ENCODE results near the gene RAB7A. TPM values are rescaled to one million over a fixed set of nuclear protein-coding genes. Genes with fewer than 3 reads are reported as not detected.

RAB7A gene
- total RNA-seq, 1 experiment from 2014 or later: 233 TPM

DNA sequence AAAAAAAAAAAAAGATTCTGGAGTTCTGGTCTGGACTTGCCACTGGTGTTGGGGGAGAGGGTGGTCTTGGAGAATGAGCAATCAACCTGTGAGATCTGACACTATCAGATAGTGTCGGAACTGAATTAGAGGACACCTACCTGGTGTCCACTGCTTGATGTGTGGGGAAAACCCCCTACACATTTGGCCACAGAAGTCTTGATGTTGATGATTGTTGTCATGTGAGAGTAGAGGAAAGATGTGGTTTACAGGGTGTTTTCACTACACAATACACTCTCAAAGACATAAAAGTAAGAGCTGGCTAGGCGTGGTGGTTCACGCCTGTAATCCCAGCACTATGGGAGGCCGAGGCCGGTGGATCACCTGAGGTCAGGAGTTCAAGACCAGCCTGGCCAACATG lies 36.9 kb upstream of the RAB7A start (continued):
- TF ChIP-seq, protein P1, sequence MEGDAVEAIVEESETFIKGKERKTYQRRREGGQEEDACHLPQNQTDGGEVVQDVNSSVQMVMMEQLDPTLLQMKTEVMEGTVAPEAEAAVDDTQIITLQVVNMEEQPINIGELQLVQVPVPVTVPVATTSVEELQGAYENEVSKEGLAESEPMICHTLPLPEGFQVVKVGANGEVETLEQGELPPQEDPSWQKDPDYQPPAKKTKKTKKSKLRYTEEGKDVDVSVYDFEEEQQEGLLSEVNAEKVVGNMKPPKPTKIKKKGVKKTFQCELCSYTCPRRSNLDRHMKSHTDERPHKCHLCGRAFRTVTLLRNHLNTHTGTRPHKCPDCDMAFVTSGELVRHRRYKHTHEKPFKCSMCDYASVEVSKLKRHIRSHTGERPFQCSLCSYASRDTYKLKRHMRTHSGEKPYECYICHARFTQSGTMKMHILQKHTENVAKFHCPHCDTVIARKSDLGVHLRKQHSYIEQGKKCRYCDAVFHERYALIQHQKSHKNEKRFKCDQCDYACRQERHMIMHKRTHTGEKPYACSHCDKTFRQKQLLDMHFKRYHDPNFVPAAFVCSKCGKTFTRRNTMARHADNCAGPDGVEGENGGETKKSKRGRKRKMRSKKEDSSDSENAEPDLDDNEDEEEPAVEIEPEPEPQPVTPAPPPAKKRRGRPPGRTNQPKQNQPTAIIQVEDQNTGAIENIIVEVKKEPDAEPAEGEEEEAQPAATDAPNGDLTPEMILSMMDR (IDR thresholded peaks at IDR 0.05 in 2 of 3, conservative IDR thresholded peaks at IDR 0.05 in 1 of 3; ENCODE audit: borderline replicate concordance in 1 of 3, insufficient read depth in 1 of 3, low read depth in 2 of 3, low read length in 2 of 3): no peak
- TF ChIP-seq CEBPB (IDR thresholded peaks at IDR 0.05; ENCODE audit: low read depth) (no peak), JUND (IDR thresholded peaks at IDR 0.05) (no peak), TCF7L2 (IDR thresholded peaks at IDR 0.05; ENCODE audit: borderline replicate concordance, extremely low read depth, insufficient read depth, insufficient read length) (no peak), ZFX (IDR thresholded peaks at IDR 0.05) (no peak), EZH2 (IDR thresholded peaks at IDR 0.05) (no peak)

DNA sequence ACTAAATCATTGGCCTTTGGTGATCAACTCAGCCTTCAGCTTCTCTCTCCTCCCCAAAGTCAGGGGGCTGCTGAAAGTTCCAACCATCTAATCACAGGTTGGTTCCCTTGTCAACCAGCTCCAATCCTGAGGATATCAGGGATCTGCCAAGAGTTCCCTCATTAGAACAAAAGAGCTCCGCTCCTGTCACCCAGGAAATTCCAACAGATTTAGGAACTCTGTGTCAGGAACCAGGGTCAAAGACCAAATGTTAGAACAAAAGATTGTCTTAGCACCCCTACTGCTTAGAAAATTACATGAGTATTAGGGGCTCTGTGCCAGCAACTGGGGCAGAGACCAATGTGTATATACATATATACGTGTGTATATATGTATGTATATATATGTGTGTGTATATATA lies 32.3 kb upstream of the RAB7A start:
- H2AFZ ChIP-seq (ENCODE audit: low read depth, low read length, poor library complexity, severe bottlenecking): no peak overlapping the region
- POLR2A ChIA-PET: no interaction called here

More for the DNA sequence above, 32.3 kb upstream of the RAB7A start:
- BruUV-seq (replicated peaks): no TSS peak
- ATAC-seq: no peak
- H3K9me2 ChIP-seq (ENCODE audit: insufficient read depth): no peaks in the 10 kb centered on the region
- H3K4me3 ChIP-seq (replicated peaks in 1 of 2; ENCODE audit: low read depth in 1 of 2, low read length in 2 of 2): no peak overlapping the region
- H4K20me1 ChIP-seq (ENCODE audit: insufficient read depth): no peaks in the 10 kb centered on the region
- DNase-seq (ENCODE audit: low read depth, low spot score): no peak
- intact Hi-C loops (cut with micrococcal nuclease): no loop called here
- no peaks in the 10 kb centered on the region for H3K9me3 ChIP-seq (ENCODE audit: control insufficient read depth in 1 of 2, insufficient read depth in 1 of 2, low read depth in 1 of 2, low read length in 2 of 2)
- no peaks in the 10 kb centered on the region for H3K27me3 ChIP-seq (ENCODE audit: insufficient read depth, low read length)
- ChIA-PET RAD21 (ENCODE audit: low non-redundant PET in 1 of 2, low total read pairs in 2 of 2, uncharacterized antibody in 2 of 2, unreplicated experiment in 2 of 2) (no interaction called here), CTCF (interaction anchor here (1.8 kb wide), 1 partner anchor 13 kb away, joined by 6 read pairs; no protein-coding TSS in a partner anchor)
- no peaks in the 10 kb centered on the region for H3K79me2 ChIP-seq (ENCODE audit: insufficient read depth, low read length)
- no peak overlapping the region for H3K27ac ChIP-seq (ENCODE audit: low read depth, low read length)
- no peak overlapping the region for H3K4me2 ChIP-seq (ENCODE audit: low read length)
- TF ChIP-seq POLR2AphosphoS5 (IDR thresholded peaks at IDR 0.05; ENCODE audit: low read depth, low read length): no peak
- H3K9ac ChIP-seq (ENCODE audit: low read length): no peak overlapping the region
- peaks cover 0 to 4% of the 10 kb centered on the region in 2 experiments; a peak in 2 of 4 replicates for H3K4me1 ChIP-seq (ENCODE audit: control insufficient read depth in 1 of 2, insufficient read depth in 2 of 2, low read length in 2 of 2)
- no peaks in the 10 kb centered on the region for H3K36me3 ChIP-seq (ENCODE audit: control insufficient read depth in 1 of 2, insufficient read depth in 2 of 2, low read length in 2 of 2)

Measured in HCT116 (cell line).